Kidney (tissue), 14 donors: ENCODE measurements around the gene DSG2. TPM values are rescaled to one million over a fixed set of nuclear protein-coding genes. Genes with fewer than 3 reads are reported as not detected.

Experiments used
- DNase-seq, 5 donors: peaks; one replicate each; pipeline ENCODE4 v3.0.0-alpha.2; 2013 to 2020
- FAIRE-seq: peaks from 2 replicates; lab custom pipeline; 2012; peaks lifted over from hg19 to GRCh38; lab: Jason Lieb, UNC
- H3K27ac ChIP-seq, 2 donors: one replicate each; pipeline ENCODE4 v1.7.0; 2013; ENCODE audit warnings: low read depth in 2 of 2, low read length in 2 of 2, inconsistent platforms in 1 of 2
- H3K27me3 ChIP-seq: one replicate; pipeline ENCODE4 v1.7.1; 2013; ENCODE audit warnings: low read length, inconsistent platforms; ENCODE audit not compliant: control insufficient read depth, insufficient read depth
- H3K36me3 ChIP-seq, 3 donors: one replicate each; pipeline versions ENCODE4 v1.7.0 to v1.7.1; 2013; ENCODE audit warnings: low read length in 3 of 3, control low read depth in 1 of 3, inconsistent platforms in 1 of 3; ENCODE audit not compliant: insufficient read depth in 3 of 3, control insufficient read depth in 2 of 3
- H3K4me1 ChIP-seq, 3 donors: one replicate each; pipeline versions ENCODE4 v1.7.0 to v1.7.1; 2013; ENCODE audit warnings: low read length in 3 of 3, inconsistent platforms in 1 of 3, low read depth in 1 of 3; ENCODE audit not compliant: control insufficient read depth in 2 of 3, insufficient read depth in 2 of 3
- H3K4me3 ChIP-seq, 3 donors: one replicate each; pipeline versions ENCODE4 v1.7.0 to v1.8.1; 2013; ENCODE audit warnings: low read length in 3 of 3, control low read depth in 1 of 3, inconsistent platforms in 1 of 3
- H3K9ac ChIP-seq, 3 donors: one replicate each; pipeline versions ENCODE4 v1.7.0 to v1.7.1; 2013; ENCODE audit warnings: low read length in 3 of 3, control low read depth in 1 of 3, inconsistent platforms in 1 of 3
- H3K9me3 ChIP-seq, 3 donors: one replicate each; pipeline versions ENCODE4 v1.7.0 to v1.7.1; 2013; ENCODE audit warnings: low read length in 3 of 3, control low read depth in 1 of 3, inconsistent platforms in 1 of 3; ENCODE audit not compliant: control insufficient read depth in 2 of 3, insufficient read depth in 1 of 3
- intact Hi-C: fragments of 100-400 bp; cut with DNase I; formaldehyde crosslinking; loops from one replicate; pipeline ENCODE4 v1.11.1; 2022
- polyA plus RNA-seq: library from polyadenylated mRNA; stranded (reverse); fragments of 350-450 nt; fragmentation: Illumina TruSeq; extraction: RNeasy Lipid Tissue Mini Kit (QIAGEN cat#74804); gene quantifications from one replicate; pipeline ENCODE4 v1.2.3, GENCODE V29; 2014; ENCODE audit warnings: low read depth, low replicate concordance; ENCODE audit not compliant: insufficient read depth
- total RNA-seq: library from RNA; stranded (reverse); fragmentation: NEBNext Ultra II Directional; extraction: Animal tissue kit (Norgen Biotek cat#: 25700); gene quantifications from one replicate; pipeline ENCODE4 v1.2.1, GENCODE V29; 2021
- TF ChIP-seq, protein P1 (sequence below): IDR thresholded peaks from 3 replicates; pipeline ENCODE4 v1.5.1; 2012; ENCODE audit warnings: mild to moderate bottlenecking, moderate library complexity, borderline replicate concordance; ENCODE audit not compliant: insufficient read depth; ENCODE audit errors: extremely low read depth
- donor health status: control.
- donor health status: control.
- donor health status: control.
- donor health status: control.
- donor health status: control.
- donor health status: DM: yes; HTN: yes; CAD: no.
- donor health status: Normal renal cell carcinoma (clear cell type).

Gene DSG2
- total and polyA plus RNA-seq, 2 donors from 2014 or later: 20.5 to 63.0 TPM

DNA sequence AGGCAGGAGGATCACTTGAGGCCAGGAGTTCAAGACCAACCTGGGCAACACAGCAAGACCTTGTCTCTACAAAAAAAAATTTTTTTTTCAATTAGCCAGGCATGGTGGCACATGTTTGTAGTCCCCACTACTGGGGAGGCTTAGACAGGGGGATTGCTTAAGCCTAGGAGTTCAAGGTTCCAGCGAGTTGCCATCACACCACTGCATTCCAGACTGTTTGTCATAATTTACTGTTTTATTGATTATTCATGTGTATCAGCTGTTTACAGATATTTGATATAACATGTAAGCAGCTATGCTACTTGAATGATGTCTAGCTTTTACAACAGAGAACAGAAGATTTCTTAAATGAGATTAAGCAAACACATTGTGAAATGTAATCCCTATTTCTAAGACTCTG, 35.3 kb downstream of the DSG2 start:
- Histone ChIP-seq H3K36me3 (peaks cover 0 to 6% (median 2%) of the 10 kb centered on the region in 3 donors), H3K4me3 (no peak overlapping the region), H3K9me3 (no peaks in the 10 kb centered on the region), H3K27me3 (no peaks in the 10 kb centered on the region), H3K9ac (no peak overlapping the region), H3K4me1 (no peaks in the 10 kb centered on the region), H3K27ac (no peak overlapping the region)
- DNase-seq: no peak
- TF ChIP-seq, protein P1, sequence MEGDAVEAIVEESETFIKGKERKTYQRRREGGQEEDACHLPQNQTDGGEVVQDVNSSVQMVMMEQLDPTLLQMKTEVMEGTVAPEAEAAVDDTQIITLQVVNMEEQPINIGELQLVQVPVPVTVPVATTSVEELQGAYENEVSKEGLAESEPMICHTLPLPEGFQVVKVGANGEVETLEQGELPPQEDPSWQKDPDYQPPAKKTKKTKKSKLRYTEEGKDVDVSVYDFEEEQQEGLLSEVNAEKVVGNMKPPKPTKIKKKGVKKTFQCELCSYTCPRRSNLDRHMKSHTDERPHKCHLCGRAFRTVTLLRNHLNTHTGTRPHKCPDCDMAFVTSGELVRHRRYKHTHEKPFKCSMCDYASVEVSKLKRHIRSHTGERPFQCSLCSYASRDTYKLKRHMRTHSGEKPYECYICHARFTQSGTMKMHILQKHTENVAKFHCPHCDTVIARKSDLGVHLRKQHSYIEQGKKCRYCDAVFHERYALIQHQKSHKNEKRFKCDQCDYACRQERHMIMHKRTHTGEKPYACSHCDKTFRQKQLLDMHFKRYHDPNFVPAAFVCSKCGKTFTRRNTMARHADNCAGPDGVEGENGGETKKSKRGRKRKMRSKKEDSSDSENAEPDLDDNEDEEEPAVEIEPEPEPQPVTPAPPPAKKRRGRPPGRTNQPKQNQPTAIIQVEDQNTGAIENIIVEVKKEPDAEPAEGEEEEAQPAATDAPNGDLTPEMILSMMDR: no peak
- no peak for FAIRE-seq
- intact Hi-C loops: no loop called here

DNA sequence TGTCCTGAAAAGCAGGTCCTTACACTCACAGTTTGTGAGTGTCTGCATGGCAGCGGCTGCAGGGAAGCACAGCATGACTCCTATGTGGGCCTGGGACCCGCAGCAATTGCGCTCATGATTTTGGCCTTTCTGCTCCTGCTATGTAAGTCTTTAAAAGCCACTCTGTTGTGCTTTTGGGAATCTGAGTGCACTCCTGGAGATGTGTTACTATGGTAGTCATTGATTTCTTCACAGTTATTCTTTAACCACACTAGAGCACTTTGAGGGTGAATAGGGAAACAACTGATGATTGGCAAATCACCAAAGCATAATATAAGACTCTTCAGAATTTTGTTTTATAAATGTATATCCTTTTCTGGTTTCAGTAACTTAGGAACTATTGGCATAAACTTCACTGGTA, 40.9 kb downstream of the DSG2 start:
- no peaks in the 10 kb centered on the region for H3K4me1 ChIP-seq
- H3K27ac ChIP-seq: no peak overlapping the region
- intact Hi-C loops: no loop called here
- no peaks in the 10 kb centered on the region for H3K9me3 ChIP-seq
- no peak overlapping the region for H3K9ac ChIP-seq
- no peaks in the 10 kb centered on the region for H3K27me3 ChIP-seq
- TF ChIP-seq, protein P1: no peak
- peaks cover 2 to 21% (median 3%) of the 10 kb centered on the region in 3 donors for H3K36me3 ChIP-seq
- DNase-seq (no peak), FAIRE-seq (no peak)
- no peak overlapping the region for H3K4me3 ChIP-seq

DNA sequence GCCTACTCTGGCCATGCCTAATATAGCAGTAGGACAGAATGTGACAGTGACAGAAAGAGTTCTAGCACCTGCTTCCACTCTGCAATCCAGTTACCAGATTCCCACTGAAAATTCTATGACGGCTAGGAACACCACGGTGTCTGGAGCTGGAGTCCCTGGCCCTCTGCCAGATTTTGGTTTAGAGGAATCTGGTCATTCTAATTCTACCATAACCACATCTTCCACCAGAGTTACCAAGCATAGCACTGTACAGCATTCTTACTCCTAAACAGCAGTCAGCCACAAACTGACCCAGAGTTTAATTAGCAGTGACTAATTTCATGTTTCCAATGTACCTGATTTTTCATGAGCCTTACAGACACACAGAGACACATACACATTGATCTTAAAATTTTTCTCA, 48.5 kb downstream of the DSG2 start:
- no peak for DNase-seq
- FAIRE-seq: no peak
- Histone ChIP-seq H3K36me3 (peaks cover 0 to 21% (median 2%) of the 10 kb centered on the region in 3 donors), H3K9me3 (no peaks in the 10 kb centered on the region), H3K4me1 (no peaks in the 10 kb centered on the region), H3K4me3 (no peak overlapping the region), H3K27me3 (no peaks in the 10 kb centered on the region), H3K27ac (no peak overlapping the region), H3K9ac (no peak overlapping the region)
- TF ChIP-seq, protein P1: no peak
- intact Hi-C loops: no loop called here

DNA sequence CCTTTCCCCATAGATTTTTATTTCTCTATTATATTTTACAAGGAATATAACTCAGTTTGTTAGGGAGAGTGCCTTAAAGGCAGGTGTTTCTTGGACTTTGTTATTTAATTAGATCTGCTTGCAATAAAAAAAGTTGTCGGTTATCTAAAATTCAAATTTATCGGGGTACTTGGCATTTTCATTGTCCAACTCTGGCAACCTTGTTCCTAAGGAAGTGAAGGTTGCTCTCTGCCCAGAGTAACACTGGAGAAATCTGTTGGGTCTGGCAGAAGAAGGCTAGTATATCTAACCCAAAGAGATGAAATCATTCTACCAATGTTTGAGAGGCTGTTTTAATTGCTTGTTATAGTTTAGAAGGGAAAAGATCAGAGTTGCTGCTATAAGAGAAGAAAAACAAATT, 50.9 kb downstream of the DSG2 start:
- no peak overlapping the region for H3K4me3 ChIP-seq
- TF ChIP-seq, protein P1: no peak
- FAIRE-seq (no peak), DNase-seq (no peak)
- H3K36me3 ChIP-seq: peaks cover 0 to 6% (median 0%) of the 10 kb centered on the region in 3 donors
- no peak overlapping the region for H3K9ac ChIP-seq
- intact Hi-C loops: no loop called here
- H3K9me3 ChIP-seq: no peaks in the 10 kb centered on the region
- no peak overlapping the region for H3K27ac ChIP-seq
- no peaks in the 10 kb centered on the region for H3K4me1 ChIP-seq
- H3K27me3 ChIP-seq: no peaks in the 10 kb centered on the region
